MCF 10A (cell line): ENCODE results near the gene ASPSCR1. TPM values are rescaled to one million over a fixed set of nuclear protein-coding genes. Genes with fewer than 3 reads are reported as not detected.

Experiments used
- BruUV-seq: library from RNA; stranded (reverse); fragments of 400-500 nt; replicated peaks from 2 replicates; lab custom pipeline; 2021; lab: Mats Ljungman, UMichigan
- CTCF ChIA-PET: fragments of 300-600 bp; sonication (Branson Sonifier 250); formaldehyde crosslinking; extraction: SDS; loops from one replicate; lab custom pipeline; 2021; ENCODE audit warnings: antibody characterized with exemption, inconsistent platforms; lab: Yijun Ruan, JAX
- POLR2A ChIA-PET: fragments of 300-600, 350-650 bp; sonication (Branson Sonifier 250); formaldehyde crosslinking; extraction: SDS; loops from one replicate; lab custom pipeline; 2020; ENCODE audit warnings: antibody characterized with exemption, inconsistent platforms; lab: Yijun Ruan, JAX
- DNase-seq: peaks from one replicate; pipeline ENCODE4 v3.0.0-alpha.2; 2018; ENCODE audit not compliant: unreplicated experiment
- H3K27ac Mint-ChIP-seq: one replicate; pipeline ENCODE4 v1.8.0; 2022; ENCODE audit warnings: mild to moderate bottlenecking, low read depth, mixed read lengths; ENCODE audit not compliant: unreplicated experiment
- H3K27me3 Mint-ChIP-seq: one replicate; pipeline ENCODE4 v1.8.0; 2022; ENCODE audit warnings: mixed read lengths; ENCODE audit not compliant: insufficient read depth, unreplicated experiment
- H3K36me3 Mint-ChIP-seq: one replicate; pipeline ENCODE4 v1.8.0; 2022; ENCODE audit warnings: mild to moderate bottlenecking, moderate library complexity, mixed read lengths; ENCODE audit not compliant: insufficient read depth, unreplicated experiment
- H3K4me1 Mint-ChIP-seq: one replicate; pipeline ENCODE4 v1.8.0; 2022; ENCODE audit warnings: mixed read lengths; ENCODE audit not compliant: insufficient read depth, unreplicated experiment
- H3K4me3 Mint-ChIP-seq: one replicate; pipeline ENCODE4 v1.8.0; 2022; ENCODE audit warnings: mild to moderate bottlenecking, moderate library complexity, mixed read lengths; ENCODE audit not compliant: unreplicated experiment
- H3K9me3 Mint-ChIP-seq: one replicate; pipeline ENCODE4 v1.8.0; 2022; ENCODE audit warnings: mixed read lengths; ENCODE audit not compliant: unreplicated experiment
- intact Hi-C: fragments of 100-400 bp; cut with micrococcal nuclease; formaldehyde crosslinking; loops from 2 replicates; pipeline ENCODE4 v1.14.1; 2022
- total RNA-seq: library from RNA; stranded (reverse); gene quantifications from 2 replicates; pipeline ENCODE4 v1.2.3, GENCODE V29; 2022
- TF ChIP-seq, protein P1 (sequence below): fragments of 200-600 bp; IDR thresholded peaks from one replicate; pipeline ENCODE4 v1.8.0; 2022; ENCODE audit warnings: antibody characterized with exemption, mild to moderate bottlenecking; ENCODE audit not compliant: unreplicated experiment

ASPSCR1 gene
- total RNA-seq, 1 experiment from 2014 or later, result 29.7 TPM

DNA sequence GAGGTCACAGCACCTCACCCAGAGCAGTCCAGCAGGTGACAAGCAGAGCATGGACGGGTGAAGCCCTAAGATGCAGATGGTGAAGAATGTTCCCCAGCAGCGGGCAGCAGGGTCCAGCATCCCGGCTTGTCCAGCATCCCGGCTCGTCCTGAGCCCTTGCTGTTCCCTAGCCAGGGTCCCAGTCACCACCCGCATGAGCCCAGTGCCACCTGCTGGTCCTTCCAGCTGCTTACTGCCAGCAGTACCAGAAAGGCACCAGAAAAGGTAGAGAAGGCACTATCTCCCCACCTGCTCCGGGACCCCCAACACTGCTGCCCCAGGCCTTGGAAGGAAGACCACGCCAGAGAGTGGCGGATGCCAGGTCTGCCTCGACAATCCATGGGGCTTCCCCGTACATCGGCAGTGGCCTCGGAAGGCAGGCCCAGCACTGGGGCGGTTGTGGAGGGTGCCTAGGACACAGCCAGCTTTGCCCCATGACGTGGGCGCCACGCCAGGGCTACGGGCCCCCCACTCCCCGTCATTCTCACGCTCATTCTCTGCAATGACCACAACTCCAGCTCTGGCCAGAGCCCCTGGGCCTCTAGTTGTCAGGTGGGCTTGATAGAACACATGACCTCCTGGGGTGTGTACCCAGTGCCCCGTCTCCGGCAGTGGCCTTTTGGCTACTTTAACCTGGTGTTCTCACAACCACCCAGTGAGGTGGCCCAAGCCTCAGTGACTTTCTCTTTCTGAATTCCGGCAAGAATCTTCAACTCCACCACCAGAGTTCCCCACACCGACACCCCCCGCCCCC, 43.9 kb downstream of the ASPSCR1 start:
- TF ChIP-seq, protein P1, sequence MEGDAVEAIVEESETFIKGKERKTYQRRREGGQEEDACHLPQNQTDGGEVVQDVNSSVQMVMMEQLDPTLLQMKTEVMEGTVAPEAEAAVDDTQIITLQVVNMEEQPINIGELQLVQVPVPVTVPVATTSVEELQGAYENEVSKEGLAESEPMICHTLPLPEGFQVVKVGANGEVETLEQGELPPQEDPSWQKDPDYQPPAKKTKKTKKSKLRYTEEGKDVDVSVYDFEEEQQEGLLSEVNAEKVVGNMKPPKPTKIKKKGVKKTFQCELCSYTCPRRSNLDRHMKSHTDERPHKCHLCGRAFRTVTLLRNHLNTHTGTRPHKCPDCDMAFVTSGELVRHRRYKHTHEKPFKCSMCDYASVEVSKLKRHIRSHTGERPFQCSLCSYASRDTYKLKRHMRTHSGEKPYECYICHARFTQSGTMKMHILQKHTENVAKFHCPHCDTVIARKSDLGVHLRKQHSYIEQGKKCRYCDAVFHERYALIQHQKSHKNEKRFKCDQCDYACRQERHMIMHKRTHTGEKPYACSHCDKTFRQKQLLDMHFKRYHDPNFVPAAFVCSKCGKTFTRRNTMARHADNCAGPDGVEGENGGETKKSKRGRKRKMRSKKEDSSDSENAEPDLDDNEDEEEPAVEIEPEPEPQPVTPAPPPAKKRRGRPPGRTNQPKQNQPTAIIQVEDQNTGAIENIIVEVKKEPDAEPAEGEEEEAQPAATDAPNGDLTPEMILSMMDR, result peak; percentile 91
- intact Hi-C loops, result loop anchor here (1.0 kb wide), 1 partner anchor 62 kb away; no protein-coding TSS in a partner anchor
- peak; percentile 79 for DNase-seq
- Mint-ChIP-seq H3K4me1 (peaks cover 16% of the 10 kb centered on the region), H3K27me3 (no peaks in the 10 kb centered on the region), H3K36me3 (no peaks in the 10 kb centered on the region), H3K9me3 (no peaks in the 10 kb centered on the region), H3K4me3 (peak overlapping the region; percentile 79), H3K27ac (no peak overlapping the region)
- ChIA-PET POLR2A (interaction anchor here (0.7 to 4.7 kb wide), 15 partner anchors 13 to 108 kb away, joined by 3 to 35 read pairs (median 6); partner anchors contain the start of genes ASPSCR1, DCXR and MAFG), CTCF (interaction anchor here (0.6 to 5.2 kb wide), 20 partner anchors 8 to 215 kb away, joined by 3 to 74 read pairs (median 5); partner anchors contain the start of genes ALYREF, ANAPC11, DCXR and NOTUM)
- no TSS peak for BruUV-seq

GRCh38 chr17:82021900-82022309, 44.5 kb downstream of the ASPSCR1 start:
- peaks cover 16% of the 10 kb centered on the region for H3K4me1 Mint-ChIP-seq
- ChIA-PET CTCF (interaction anchor here (0.6 to 5.2 kb wide), 17 partner anchors 12 to 627 kb away, joined by 3 to 74 read pairs (median 5); partner anchors contain the start of genes ALYREF, ANAPC11 and NOTUM), POLR2A (interaction anchor here (0.5 to 4.7 kb wide), 19 partner anchors 10 to 507 kb away, joined by 3 to 35 read pairs (median 5); partner anchors contain the start of genes ASPSCR1, DCXR, MAFG and RAC3)
- no peaks in the 10 kb centered on the region for H3K27me3 Mint-ChIP-seq
- peaks cover 5% of the 10 kb centered on the region for H3K36me3 Mint-ChIP-seq
- TF ChIP-seq, protein P1, result no peak
- DNase-seq, result no peak
- BruUV-seq, result no TSS peak
- H3K9me3 Mint-ChIP-seq, result no peaks in the 10 kb centered on the region
- no peak overlapping the region for H3K27ac Mint-ChIP-seq
- H3K4me3 Mint-ChIP-seq, result peak overlapping the region; percentile 79
- intact Hi-C loops, result loop anchor here (1.0 kb wide), 1 partner anchor 63 kb away; no protein-coding TSS in a partner anchor

- BruUV-seq, result no TSS peak
These were observed 45.0 kb downstream of the ASPSCR1 start, which contains the start of gene CENPX for GRCh38 chr17:82022310-82022980. Gene CENPX, minus strand, starts transcription at chr17:82022878. Its CDS starts 17 bp downstream, at chr17:82022861.

More at GRCh38 chr17:82022310-82022980, 45.0 kb downstream of the ASPSCR1 start, which contains the start of gene CENPX:
- ChIA-PET CTCF (interaction anchor here (0.6 to 5.2 kb wide), 14 partner anchors 12 to 628 kb away, joined by 3 to 74 read pairs (median 4); partner anchors contain the start of gene NOTUM), POLR2A (interaction anchor here (0.5 to 4.7 kb wide), 25 partner anchors 9 to 617 kb away, joined by 3 to 35 read pairs (median 4); partner anchors contain the start of genes ASPSCR1, DCXR, DUS1L and FASN)
- peaks cover 16% of the 10 kb centered on the region for H3K4me1 Mint-ChIP-seq
- no peaks in the 10 kb centered on the region for H3K9me3 Mint-ChIP-seq
- H3K36me3 Mint-ChIP-seq, result peaks cover 5% of the 10 kb centered on the region
- DNase-seq, result no peak
- H3K27ac Mint-ChIP-seq, result peak within 1 kb of the TSS; percentile 61
- TF ChIP-seq, protein P1, result no peak
- intact Hi-C loops, result no loop called here
- H3K4me3 Mint-ChIP-seq, result peak within 1 kb of the TSS; percentile 79
- H3K27me3 Mint-ChIP-seq, result no peaks in the 10 kb centered on the region
